ENCODE results near the gene MIPEP.
"Not testable (repeated sequence)": the region's sequence is repeated elsewhere in the genome, so short reads cannot be mapped to it uniquely, and the experiment has no call there.

Gene MIPEP

GRCh38 chr13:23770428-23770827 is 118.8 kb downstream of the MIPEP start:
- DNase-seq = no peak

- no peak for DNase-seq
Observed at GRCh38 chr13:23769401-23769800, 119.8 kb downstream of the MIPEP start.

- DNase-seq = no peak
Observed at GRCh38 chr13:23767838-23768237, 121.4 kb downstream of the MIPEP start.

GRCh38 chr13:23766939-23767338 is 122.3 kb downstream of the MIPEP start:
- no peak for DNase-seq

DNA sequence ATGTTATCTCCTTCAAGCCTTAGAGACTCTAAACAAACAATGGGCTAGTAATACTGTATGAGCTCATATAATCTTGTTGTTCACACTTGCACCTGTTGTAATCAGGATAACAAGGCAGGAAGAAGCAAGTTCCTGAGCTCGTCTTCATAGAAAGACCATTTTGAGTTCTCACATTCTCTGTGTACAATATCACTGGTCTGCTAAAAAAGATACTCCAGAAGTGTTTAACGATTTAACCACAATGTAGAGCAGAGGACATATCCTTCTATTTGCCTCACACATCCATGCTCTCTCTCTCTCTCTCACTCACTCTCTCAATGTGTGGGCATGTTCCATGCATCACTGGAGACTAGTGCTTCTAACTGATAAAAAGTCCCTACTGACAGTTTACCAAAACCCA is 122.9 kb downstream of the MIPEP start:
- no peak for DNase-seq

DNA sequence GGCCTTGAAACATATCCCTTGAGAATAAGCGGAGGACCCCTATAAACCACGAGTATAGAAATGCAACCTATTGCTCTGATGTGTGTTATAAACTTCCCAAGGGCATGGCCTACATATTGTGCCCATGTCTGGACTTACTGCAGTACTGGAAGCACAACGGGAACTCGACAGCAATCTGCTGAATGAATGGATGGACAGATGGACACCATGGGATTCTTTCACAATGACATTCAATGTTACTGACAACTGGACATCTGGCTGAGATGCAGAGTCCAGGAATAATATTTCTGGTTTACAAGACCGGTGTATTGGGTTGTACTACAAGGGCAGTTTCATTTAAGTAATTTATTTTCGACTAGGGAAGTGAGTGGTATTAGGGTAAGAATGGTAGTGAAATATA is 123.7 kb downstream of the MIPEP start:
- no peak for DNase-seq

- DNase-seq = no peak
Observed at GRCh38 chr13:23763318-23763717, 125.9 kb downstream of the MIPEP start.

DNA sequence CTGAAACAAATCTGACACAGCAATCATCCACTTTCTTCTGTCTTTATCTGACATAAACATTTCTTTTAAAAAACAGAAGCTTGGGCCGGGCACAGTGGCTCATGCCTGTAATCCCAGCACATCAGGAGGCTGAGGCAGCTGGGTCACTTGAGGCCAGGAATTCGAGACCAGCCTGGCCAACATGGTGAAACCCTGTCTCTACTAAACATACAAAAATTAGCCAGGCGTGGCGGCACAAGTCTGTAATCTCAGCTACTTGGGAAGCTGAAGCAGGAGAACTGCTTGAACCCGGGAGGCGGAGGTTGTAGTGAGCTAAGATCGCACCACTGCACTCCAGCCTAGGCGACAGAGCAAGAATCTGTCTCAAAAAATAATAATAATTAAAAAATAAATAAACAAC is 127.4 kb downstream of the MIPEP start:
- not testable (repeated sequence) for DNase-seq

GRCh38 chr13:23760000-23760399 is 129.2 kb downstream of the MIPEP start:
- no peak for DNase-seq

DNA sequence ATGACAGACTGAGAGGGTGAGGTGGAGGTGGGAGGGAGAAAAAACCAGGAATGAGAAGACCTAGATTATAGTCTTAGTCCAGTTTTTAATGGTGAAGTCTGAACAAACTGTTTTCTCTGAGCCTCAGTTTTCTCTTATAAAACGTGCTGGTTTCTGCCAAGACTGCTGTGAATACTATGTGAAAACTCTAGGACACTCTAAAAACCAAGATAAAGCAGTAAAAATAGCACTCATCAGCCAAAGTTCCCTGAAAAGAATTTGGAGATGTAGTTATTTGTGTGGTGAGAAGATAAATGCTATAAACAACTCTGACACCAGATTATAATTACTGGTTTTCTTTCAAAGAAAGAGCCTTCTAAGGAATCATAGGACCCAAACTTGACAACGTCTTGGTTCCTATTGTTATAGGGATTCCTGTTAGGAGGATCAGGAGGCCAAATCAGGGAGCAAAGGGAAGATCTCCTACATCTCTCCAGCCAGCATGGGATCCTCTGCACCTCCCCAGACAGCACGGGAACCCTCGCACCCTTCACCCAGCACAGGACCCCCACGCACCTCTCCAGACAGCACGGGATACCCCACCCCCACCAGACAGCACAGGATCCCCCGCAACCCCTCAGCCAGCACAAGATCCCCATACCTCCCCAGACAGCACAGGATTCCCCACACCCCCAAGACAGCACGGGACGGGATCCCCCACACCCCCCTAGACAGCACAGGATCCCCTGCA is 130.2 kb downstream of the MIPEP start:
- DNase-seq = no peak

- DNase-seq = no peak
Observed at GRCh38 chr13:23754997-23755396, 134.2 kb downstream of the MIPEP start.

GRCh38 chr13:23754506-23754905 is 134.7 kb downstream of the MIPEP start:
- no peak for DNase-seq

- DNase-seq = no peak
Observed at GRCh38 chr13:23753458-23753857, 135.7 kb downstream of the MIPEP start.

GRCh38 chr13:23752111-23753001 is 136.8 kb downstream of the MIPEP start:
- DNase-seq = no peak

DNA sequence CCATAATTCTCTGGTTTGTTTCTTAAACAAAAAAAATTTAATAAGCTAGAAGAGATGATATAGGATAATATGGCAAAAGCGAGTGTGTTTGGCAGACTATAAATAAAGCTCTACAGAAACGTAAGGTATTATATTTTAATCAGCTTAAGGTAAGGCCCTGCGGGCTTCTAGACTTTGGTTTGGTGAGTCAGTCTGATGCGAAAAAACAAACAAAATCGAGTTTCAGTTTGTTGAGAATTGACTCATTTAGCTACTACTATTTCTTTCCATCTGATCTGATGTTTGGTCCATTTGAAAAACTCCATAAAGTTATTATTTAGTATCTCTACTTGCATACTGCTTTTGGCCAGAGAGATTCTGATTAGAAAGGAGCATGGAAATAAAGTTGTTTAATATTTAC is 138.0 kb downstream of the MIPEP start:
- DNase-seq = no peak

GRCh38 chr13:23750383-23751121 is 138.6 kb downstream of the MIPEP start:
- no peak for DNase-seq

- DNase-seq = no peak
Observed at GRCh38 chr13:23749288-23749873, 139.8 kb downstream of the MIPEP start.

- DNase-seq = no peak
Observed at GRCh38 chr13:23748109-23748990, 140.8 kb downstream of the MIPEP start.

GRCh38 chr13:23746141-23746540 is 143.1 kb downstream of the MIPEP start:
- not testable (repeated sequence) for DNase-seq

DNA sequence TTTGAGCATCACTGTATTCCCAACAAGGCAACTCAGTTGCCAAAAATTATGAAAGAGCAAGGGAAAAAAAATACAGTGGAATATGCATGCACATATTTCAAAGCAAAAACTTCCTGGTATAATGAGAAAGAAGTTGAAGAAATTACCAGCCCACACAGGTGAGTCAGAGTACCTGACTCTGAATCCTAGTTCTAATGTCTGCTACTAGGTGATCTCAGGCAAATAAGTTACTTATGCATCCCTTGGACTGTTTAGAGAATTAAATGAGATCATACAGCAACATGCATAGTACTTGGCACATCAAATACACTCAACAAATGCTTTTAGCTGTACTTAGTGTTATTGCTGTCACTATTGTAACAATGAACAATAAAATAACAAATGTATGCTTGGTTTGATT is 144.9 kb downstream of the MIPEP start:
- DNase-seq = no peak

DNA sequence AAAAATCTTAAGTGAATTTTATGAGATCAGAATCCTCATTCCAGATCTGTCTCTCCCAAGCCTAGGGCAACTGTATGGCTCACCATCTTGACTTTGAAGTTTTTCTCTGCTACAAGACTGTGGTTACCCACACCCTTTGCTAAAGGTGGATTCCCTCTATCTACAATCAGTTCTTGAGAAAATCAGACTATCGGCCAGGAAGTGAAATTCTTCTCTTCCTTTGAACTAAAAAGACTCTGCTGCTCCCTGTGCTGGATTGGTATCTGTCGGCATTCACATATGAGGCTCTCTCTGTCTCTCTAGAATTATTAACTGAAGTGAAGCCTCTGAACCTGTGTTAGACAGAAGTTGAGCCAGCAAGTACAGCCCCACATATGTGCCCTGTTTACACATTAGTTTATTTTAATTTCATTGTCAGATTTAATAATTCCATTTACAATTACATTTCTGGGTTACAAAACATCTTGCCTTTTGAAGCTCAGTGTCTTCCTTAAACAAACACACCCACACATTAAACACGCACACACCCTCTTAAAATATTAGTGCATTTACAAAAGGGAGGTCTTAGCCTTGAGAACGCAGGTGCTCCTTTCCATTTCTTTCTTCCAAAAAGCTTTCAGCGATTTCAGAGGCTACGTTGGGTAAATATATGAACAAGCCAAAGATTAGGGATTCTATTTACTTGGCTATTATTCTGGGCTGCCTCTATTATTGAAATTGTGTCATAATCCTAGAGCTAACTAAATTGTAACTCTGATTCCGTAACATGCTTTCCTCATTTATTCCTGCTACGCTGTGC is 145.7 kb downstream of the MIPEP start:
- DNase-seq = no peak
